Nephron progenitor cell (in vitro differentiated cells): ENCODE measurements around the gene DACH1.
A peak's percentile ranks its signal among the peaks of the same experiment; 100 is the strongest.

Experiments
- DNase-seq: peaks from one replicate; pipeline ENCODE4 v3.0.0; 2021
- H3K27ac Mint-ChIP-seq: 2 replicates; pipeline ENCODE4 v1.8.0; 2021; ENCODE audit warnings: mild to moderate bottlenecking, moderate library complexity, mixed read lengths
- H3K27me3 Mint-ChIP-seq: 2 replicates; pipeline ENCODE4 v1.8.0; 2021; ENCODE audit warnings: mild to moderate bottlenecking, low read depth, mixed read lengths; ENCODE audit not compliant: poor library complexity
- H3K36me3 Mint-ChIP-seq: 2 replicates; pipeline ENCODE4 v1.8.0; 2021; ENCODE audit warnings: low read depth, mixed read lengths
- H3K4me1 Mint-ChIP-seq: 2 replicates; pipeline ENCODE4 v1.8.0; 2021; ENCODE audit warnings: mixed read lengths
- H3K4me3 Mint-ChIP-seq: 2 replicates; pipeline ENCODE4 v1.8.0; 2021; ENCODE audit warnings: mild to moderate bottlenecking, moderate library complexity, mixed read lengths
- H3K9me3 Mint-ChIP-seq: 2 replicates; pipeline ENCODE4 v1.8.0; 2021; ENCODE audit warnings: mild to moderate bottlenecking, moderate library complexity, mixed read lengths
- TF ChIP-seq, protein P1 (sequence below): fragments of 200-600 bp; sonication (generic); IDR thresholded peaks from 2 replicates; pipeline ENCODE4 v1.5.0; 2021; ENCODE audit warnings: antibody characterized with exemption

The DACH1 gene

DNA sequence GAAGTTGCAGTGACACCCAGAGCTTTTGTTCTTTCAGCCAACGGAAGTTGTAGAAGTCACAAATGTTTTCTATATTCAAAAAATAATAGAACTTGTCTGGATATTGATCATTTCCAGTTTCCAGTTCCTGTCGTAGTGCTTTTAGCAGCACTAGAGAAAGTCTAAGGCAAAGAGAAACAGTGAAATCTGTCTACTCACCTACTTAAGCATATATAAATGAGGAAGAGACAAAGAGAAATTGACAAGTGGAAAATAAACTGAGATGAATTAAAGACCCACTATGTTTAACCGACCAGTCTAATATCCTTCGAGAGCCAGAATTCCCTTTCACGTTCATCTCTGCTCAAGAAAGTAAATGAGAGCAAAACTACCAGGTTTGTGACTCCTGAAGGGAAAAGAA is 36.7 kb downstream of the DACH1 start:
- H3K27ac Mint-ChIP-seq = peak overlapping the region; percentile 99
- TF ChIP-seq, protein P1, sequence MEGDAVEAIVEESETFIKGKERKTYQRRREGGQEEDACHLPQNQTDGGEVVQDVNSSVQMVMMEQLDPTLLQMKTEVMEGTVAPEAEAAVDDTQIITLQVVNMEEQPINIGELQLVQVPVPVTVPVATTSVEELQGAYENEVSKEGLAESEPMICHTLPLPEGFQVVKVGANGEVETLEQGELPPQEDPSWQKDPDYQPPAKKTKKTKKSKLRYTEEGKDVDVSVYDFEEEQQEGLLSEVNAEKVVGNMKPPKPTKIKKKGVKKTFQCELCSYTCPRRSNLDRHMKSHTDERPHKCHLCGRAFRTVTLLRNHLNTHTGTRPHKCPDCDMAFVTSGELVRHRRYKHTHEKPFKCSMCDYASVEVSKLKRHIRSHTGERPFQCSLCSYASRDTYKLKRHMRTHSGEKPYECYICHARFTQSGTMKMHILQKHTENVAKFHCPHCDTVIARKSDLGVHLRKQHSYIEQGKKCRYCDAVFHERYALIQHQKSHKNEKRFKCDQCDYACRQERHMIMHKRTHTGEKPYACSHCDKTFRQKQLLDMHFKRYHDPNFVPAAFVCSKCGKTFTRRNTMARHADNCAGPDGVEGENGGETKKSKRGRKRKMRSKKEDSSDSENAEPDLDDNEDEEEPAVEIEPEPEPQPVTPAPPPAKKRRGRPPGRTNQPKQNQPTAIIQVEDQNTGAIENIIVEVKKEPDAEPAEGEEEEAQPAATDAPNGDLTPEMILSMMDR = no peak
- H3K36me3 Mint-ChIP-seq = peaks cover 51% of the 10 kb centered on the region
- H3K27me3 Mint-ChIP-seq = no peaks in the 10 kb centered on the region
- H3K4me3 Mint-ChIP-seq = peak overlapping the region; percentile 16
- H3K4me1 Mint-ChIP-seq = peaks cover 78% of the 10 kb centered on the region
- H3K9me3 Mint-ChIP-seq = peaks cover 9% of the 10 kb centered on the region
- DNase-seq = no peak

DNA sequence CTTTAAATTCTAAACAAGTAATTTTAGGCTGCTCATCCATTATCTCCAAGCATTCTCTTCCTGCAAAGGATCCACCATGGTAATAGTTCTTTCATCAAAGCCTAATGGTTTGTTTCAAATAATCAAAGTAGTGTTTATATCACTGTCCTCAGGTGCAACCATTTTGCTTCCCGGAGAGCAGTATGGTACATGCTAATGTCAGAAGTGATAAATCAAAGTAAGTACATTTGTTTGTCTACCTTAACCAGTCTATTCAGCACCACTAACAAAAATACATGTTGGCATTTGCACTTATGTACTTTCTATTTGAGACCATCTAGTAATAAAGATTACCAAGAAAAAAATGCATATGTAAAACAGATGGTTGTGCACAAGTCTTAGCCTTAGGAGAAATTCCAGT is 37.5 kb downstream of the DACH1 start:
- H3K27ac Mint-ChIP-seq = peak overlapping the region; percentile 93
- peaks cover 71% of the 10 kb centered on the region for H3K4me1 Mint-ChIP-seq
- peaks cover 51% of the 10 kb centered on the region for H3K36me3 Mint-ChIP-seq
- peaks cover 12% of the 10 kb centered on the region for H3K9me3 Mint-ChIP-seq
- peak overlapping the region; percentile 2 for H3K4me3 Mint-ChIP-seq
- TF ChIP-seq, protein P1 = no peak
- no peak for DNase-seq
- H3K27me3 Mint-ChIP-seq = no peaks in the 10 kb centered on the region

DNA sequence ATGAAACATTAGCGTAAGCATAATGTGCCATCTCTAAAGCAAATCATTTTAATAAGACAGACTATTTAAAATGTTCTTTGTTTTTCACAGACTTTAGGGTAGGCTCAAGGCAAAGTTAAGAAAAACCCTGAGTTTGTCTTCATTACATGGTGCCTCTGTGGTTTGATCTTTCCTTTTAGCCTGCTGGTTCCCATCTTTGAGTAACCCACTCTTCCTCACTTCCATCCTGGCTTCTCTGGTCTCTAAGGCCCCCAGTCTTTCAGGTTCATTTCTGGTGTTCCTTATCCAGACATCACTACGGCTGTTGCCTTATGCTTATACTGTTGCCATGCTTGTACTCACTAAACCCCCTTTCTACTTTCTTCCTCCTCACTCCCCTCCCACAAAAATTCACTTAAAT is 38.4 kb downstream of the DACH1 start:
- H3K9me3 Mint-ChIP-seq = peaks cover 12% of the 10 kb centered on the region
- peaks cover 61% of the 10 kb centered on the region for H3K4me1 Mint-ChIP-seq
- no peak for DNase-seq
- no peak overlapping the region for H3K4me3 Mint-ChIP-seq
- TF ChIP-seq, protein P1 = no peak
- peaks cover 48% of the 10 kb centered on the region for H3K36me3 Mint-ChIP-seq
- peak overlapping the region; percentile 91 for H3K27ac Mint-ChIP-seq
- H3K27me3 Mint-ChIP-seq = no peaks in the 10 kb centered on the region

DNA sequence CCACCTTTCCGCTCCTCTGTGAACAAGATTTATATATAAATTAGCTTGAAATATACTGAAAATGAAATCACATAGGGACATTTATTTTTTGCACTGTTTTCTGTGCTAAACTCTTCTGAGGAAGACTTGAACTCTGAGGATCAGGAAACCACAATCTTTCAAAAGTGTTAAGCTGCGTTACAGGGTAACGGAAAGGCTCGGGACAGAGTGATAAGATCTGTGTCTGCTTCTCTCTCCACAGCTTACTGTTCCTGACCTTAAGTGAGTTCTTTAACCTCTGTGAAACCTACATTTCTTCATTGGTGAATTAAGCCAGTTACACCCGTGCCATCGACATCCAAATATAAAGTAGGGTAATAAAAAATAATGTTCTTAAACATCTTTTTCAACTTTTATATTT is 38.9 kb downstream of the DACH1 start:
- Mint-ChIP-seq H3K27ac (peak overlapping the region; percentile 91), H3K9me3 (peaks cover 12% of the 10 kb centered on the region), H3K4me1 (peaks cover 56% of the 10 kb centered on the region), H3K4me3 (no peak overlapping the region), H3K36me3 (peaks cover 51% of the 10 kb centered on the region), H3K27me3 (no peaks in the 10 kb centered on the region)
- TF ChIP-seq, protein P1 = no peak
- no peak for DNase-seq

DNA sequence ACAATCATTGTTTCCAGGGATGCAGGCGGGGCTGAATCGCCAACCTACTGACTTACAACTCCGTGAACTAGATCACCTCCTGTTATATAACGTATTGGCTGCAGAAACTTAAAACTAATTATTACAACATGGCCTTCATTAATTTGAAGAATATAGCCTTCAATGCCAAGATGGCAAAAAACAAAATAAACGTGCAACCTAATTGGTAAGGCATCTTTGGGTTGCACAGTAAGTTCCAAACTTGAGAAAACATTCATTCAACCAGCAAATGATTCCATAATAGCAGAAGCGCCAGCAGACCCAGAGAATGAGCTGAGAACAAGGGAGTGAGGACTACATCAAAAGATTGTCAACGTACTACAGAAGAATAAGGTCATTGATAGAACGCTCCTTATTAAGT is 39.8 kb downstream of the DACH1 start:
- Mint-ChIP-seq H3K9me3 (peaks cover 12% of the 10 kb centered on the region), H3K36me3 (peaks cover 56% of the 10 kb centered on the region)
- TF ChIP-seq, protein P1 = no peak

DNA sequence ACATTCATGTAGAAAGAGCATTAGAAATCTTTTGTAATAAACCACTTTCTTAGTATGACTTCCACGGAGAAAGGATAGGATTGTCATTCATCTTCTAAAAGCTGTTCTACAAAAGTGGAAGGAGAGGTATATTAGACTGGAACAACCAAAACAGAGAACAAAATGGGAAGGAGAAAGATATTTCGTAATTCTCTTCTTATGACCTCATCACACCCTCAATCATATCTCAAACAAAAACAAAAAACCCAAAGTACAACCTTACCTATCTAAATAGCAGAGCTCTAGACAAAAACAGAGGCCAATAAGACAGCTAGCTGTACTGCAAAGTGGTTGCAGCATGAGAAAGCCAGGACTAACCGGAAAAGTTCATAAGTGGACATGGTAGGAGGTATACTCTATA is 46.3 kb downstream of the DACH1 start:
- peaks cover 13% of the 10 kb centered on the region for H3K4me1 Mint-ChIP-seq
- DNase-seq = no peak
- TF ChIP-seq, protein P1 = no peak
- no peaks in the 10 kb centered on the region for H3K27me3 Mint-ChIP-seq
- H3K4me3 Mint-ChIP-seq = no peak overlapping the region
- H3K36me3 Mint-ChIP-seq = peaks cover 89% of the 10 kb centered on the region
- no peak overlapping the region for H3K27ac Mint-ChIP-seq
- peaks cover 19% of the 10 kb centered on the region for H3K9me3 Mint-ChIP-seq

More for the DNA sequence above, 39.8 kb downstream of the DACH1 start:
- Mint-ChIP-seq H3K27ac (no peak overlapping the region), H3K4me3 (no peak overlapping the region), H3K27me3 (no peaks in the 10 kb centered on the region), H3K4me1 (peaks cover 48% of the 10 kb centered on the region)
- no peak for DNase-seq
